Esophagus squamous epithelium (tissue), 5 donors: ENCODE results near the gene CXCL17. TPM values are rescaled to one million over a fixed set of nuclear protein-coding genes. Genes with fewer than 3 reads are reported as not detected.
A peak's percentile ranks its signal among the peaks of the same experiment; 100 is the strongest.

ENCODE experiments used
- DNase-seq: peaks from one replicate; lab custom pipeline; 2025; lab: John Stamatoyannopoulos, UW
- H3K27ac ChIP-seq, 4 donors: fragments of 200-600 bp; sonication (generic); one replicate each; pipeline ENCODE4 v1.5.1; 2016 to 2019; ENCODE audit warnings: mild to moderate bottlenecking in 1 of 4
- H3K27me3 ChIP-seq, 4 donors: fragments of 200-600 bp; sonication (generic); 1 replicate in 3 of 4; 2 replicates in 1 of 4; pipeline versions ENCODE4 v1.5.1 to v1.6.0; 2017 to 2021; ENCODE audit warnings: antibody characterized with exemption in 1 of 4
- H3K36me3 ChIP-seq, 3 donors: fragments of 200-600 bp; sonication (generic); one replicate each; pipeline ENCODE4 v1.5.1; 2016 to 2019
- H3K4me1 ChIP-seq, 3 donors: fragments of 200-600 bp; sonication (generic); one replicate each; pipeline ENCODE4 v1.5.1; 2017 to 2019
- H3K4me3 ChIP-seq, 4 donors: fragments of 200-600 bp; sonication (generic); 1 replicate in 3 of 4; 2 replicates in 1 of 4; pipeline ENCODE4 v1.5.1; 2016 to 2019; ENCODE audit warnings: mild to moderate bottlenecking in 2 of 4, moderate library complexity in 1 of 4
- H3K9me3 ChIP-seq, 3 donors: fragments of 200-600 bp; sonication (generic); one replicate each; pipeline ENCODE4 v1.5.1; 2016 to 2019
- POLR2A ChIP-seq, 4 donors: fragments of 450-650 bp; IDR thresholded peaks; one replicate each; pipeline ENCODE4 v1.6.1; 2017; ENCODE audit warnings: antibody characterized with exemption in 4 of 4, mild to moderate bottlenecking in 4 of 4, moderate library complexity in 3 of 4
- WGBS, 2 donors: methylation state at CpG; one replicate each; pipeline ENCODE4 v1.1.5; 2018; 5-methylcytosine and 5-hydroxymethylcytosine counted together
- intact Hi-C: fragments of 100-400 bp; cut with DNase I; formaldehyde crosslinking; loops from one replicate; pipeline ENCODE4 v1.15.0; 2022
- total RNA-seq, 4 donors: library from RNA; depleted of rRNA; stranded (reverse); fragments of >200 nt; gene quantifications; one replicate each; pipeline ENCODE4 v1.1.0, GENCODE V29; 2016
- TF ChIP-seq, protein P1 (sequence below), 6 experiments: fragments of 450-650 bp in 4 of 6; fragments of 200-600 bp in 2 of 6; sonication (generic) in 2 of 6; IDR thresholded peaks; one replicate each; pipeline ENCODE4 v1.5.1; 2016 to 2019; ENCODE audit warnings: antibody characterized with exemption in 6 of 6, mild to moderate bottlenecking in 4 of 6, moderate library complexity in 4 of 6
- donor health status: DM: yes; HTN: yes; CAD: no.

The CXCL17 gene
- total RNA-seq, 4 donors from 2014 or later: 19.3 to 97.7 (median 33.8) TPM

DNA sequence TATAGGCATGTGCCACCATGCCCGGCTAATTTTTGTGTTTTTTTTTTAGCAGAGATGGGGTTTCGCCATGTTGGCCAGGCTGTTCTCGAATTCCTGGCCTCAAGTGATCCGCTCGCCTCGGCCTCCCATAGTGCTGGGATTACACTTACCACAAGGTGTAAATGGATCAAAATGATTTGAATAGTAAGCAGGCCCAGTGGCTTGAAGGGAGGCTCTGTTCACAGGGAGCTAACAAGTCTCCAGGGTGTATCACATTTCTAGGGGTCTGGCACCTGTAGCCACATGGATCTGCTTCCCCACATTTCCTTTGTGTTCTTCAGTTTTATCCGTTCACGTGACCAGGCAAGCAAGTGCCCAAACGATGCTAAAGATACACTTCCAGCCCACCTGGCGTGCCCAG is 39.2 kb downstream of the CXCL17 start:
- Histone ChIP-seq H3K27me3 (no peaks in the 10 kb centered on the region), H3K4me3 (no peak overlapping the region), H3K36me3 (peaks cover 0 to 43% (median 0%) of the 10 kb centered on the region in 3 donors), H3K4me1 (peaks cover 0 to 39% (median 3%) of the 10 kb centered on the region in 3 donors), H3K9me3 (no peaks in the 10 kb centered on the region), H3K27ac (no peak overlapping the region)
- DNase-seq: no peak
- 85 to 92% methylated on average over 8 to 10 of the region's 10 CpGs for WGBS, 2 donors
- TF ChIP-seq, protein P1, sequence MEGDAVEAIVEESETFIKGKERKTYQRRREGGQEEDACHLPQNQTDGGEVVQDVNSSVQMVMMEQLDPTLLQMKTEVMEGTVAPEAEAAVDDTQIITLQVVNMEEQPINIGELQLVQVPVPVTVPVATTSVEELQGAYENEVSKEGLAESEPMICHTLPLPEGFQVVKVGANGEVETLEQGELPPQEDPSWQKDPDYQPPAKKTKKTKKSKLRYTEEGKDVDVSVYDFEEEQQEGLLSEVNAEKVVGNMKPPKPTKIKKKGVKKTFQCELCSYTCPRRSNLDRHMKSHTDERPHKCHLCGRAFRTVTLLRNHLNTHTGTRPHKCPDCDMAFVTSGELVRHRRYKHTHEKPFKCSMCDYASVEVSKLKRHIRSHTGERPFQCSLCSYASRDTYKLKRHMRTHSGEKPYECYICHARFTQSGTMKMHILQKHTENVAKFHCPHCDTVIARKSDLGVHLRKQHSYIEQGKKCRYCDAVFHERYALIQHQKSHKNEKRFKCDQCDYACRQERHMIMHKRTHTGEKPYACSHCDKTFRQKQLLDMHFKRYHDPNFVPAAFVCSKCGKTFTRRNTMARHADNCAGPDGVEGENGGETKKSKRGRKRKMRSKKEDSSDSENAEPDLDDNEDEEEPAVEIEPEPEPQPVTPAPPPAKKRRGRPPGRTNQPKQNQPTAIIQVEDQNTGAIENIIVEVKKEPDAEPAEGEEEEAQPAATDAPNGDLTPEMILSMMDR (IDR thresholded peaks at IDR 0.05): no peak
- no peak for TF ChIP-seq POLR2A (IDR thresholded peaks at IDR 0.05)
- intact Hi-C loops: no loop called here

DNA sequence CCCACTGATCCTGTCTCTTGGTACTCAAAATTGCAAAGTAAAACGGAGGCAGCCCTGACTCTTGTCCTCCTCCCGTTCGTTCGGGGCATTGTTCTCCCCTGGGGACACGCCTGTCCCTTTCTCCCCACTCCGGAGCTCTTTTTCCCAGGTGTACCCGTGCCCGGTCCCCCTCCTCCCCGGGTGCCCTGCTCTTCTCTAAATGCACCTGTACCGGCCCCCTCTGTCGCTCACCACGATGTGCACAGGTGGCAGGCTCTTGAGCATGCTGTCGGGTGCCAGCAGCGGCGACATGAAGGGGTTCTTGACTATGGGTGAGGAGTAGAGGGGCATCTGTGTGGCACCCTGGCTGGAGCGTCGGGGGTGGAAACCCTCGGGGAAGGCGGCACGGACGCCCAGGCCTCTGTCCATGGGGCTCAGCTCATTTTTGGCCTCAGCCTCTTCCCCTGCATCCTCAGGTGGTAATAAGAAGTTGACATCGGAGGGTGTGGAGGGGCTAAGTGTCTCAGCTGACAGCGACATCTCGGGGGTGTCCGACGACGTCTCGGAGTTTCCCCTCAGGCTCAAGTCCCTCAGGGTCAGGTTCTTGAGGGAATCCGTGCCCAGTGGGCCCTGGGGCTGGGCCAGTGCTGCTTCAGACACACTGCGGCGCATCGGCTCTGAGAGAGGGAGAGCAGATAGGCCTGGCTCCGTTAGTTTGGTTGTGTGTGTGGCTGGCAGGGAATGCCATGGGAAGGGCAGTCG is 40.2 kb downstream of the CXCL17 start:
- WGBS, 2 donors: 60 to 63% methylated on average over 14 to 23 of the region's 34 CpGs
- Histone ChIP-seq H3K4me3 (peak overlapping the region in 3 of 4 donors; percentile 62 to 77 (median 71)), H3K9me3 (no peaks in the 10 kb centered on the region), H3K27ac (peak overlapping the region in 2 of 4 donors; percentile 70 to 79), H3K27me3 (no peaks in the 10 kb centered on the region), H3K4me1 (peaks cover 6 to 49% (median 12%) of the 10 kb centered on the region in 3 donors), H3K36me3 (peaks cover 0 to 32% (median 0%) of the 10 kb centered on the region in 3 donors)
- TF ChIP-seq, protein P1 (IDR thresholded peaks at IDR 0.05): no peak
- TF ChIP-seq POLR2A (IDR thresholded peaks at IDR 0.05): no peak
- DNase-seq: no peak
- intact Hi-C loops: no loop called here

DNA sequence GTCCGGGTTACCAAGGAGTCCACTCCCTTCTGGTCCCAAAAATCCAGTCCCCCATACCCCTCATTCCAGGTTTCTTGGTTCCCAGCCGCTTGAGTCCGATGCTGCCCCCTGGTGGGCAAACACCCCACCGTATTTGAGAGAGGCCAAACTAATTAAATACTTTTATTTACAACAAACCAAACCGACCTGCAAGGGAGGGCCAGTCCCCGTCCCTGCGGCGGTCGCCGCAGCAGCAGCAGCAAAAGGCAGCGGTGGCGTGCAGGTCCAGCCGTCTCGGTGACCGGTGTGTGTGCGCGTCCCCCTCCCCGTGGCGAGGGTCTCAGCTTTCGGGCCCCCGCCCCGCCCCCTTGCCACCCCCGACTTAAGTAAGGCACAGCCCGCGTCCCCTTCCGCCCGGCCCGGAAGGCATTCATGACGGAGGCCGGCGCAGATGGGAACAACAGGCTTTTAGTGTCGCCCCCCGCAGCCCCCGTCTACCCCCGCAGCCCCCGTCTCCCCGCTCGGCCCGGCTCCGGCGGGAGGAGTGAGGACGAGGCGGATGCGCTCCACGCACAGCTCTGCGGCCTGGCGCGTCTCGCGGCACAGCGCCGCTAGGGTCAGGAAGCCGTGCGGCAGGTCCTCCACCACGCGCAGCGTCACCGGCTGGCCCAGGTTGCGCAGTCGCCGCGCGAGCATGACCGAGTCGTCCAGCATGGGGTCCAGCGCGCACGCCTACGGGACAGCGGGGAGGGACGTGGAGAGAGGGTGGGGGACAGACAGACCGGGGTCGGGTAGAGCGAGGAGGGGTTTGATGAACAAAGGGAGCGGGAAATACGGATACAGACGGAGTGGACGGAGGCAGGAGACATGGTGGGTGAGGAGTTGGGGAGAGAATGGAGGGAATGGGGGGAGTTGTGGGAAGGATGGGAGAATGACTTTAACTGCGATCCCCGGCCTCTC is 41.1 kb downstream of the CXCL17 start:
- 4 to 15% methylated on average over 8 to 13 of the region's 80 CpGs for WGBS, 2 donors
- no peaks in the 10 kb centered on the region for H3K27me3 ChIP-seq
- peak overlapping the region; percentile 41 to 77 (median 66) for H3K4me3 ChIP-seq
- peaks cover 0 to 23% (median 0%) of the 10 kb centered on the region in 3 donors for H3K36me3 ChIP-seq
- no peaks in the 10 kb centered on the region for H3K9me3 ChIP-seq
- H3K4me1 ChIP-seq: peaks cover 9 to 55% (median 14%) of the 10 kb centered on the region in 3 donors
- DNase-seq: no peak
- H3K27ac ChIP-seq: peak overlapping the region; percentile 36 to 79 (median 70)
- TF ChIP-seq POLR2A (IDR thresholded peaks at IDR 0.05): no peak
- TF ChIP-seq, protein P1 (IDR thresholded peaks at IDR 0.05): peak; percentile 74 to 82 (median 80)
- intact Hi-C loops: no loop called here

DNA sequence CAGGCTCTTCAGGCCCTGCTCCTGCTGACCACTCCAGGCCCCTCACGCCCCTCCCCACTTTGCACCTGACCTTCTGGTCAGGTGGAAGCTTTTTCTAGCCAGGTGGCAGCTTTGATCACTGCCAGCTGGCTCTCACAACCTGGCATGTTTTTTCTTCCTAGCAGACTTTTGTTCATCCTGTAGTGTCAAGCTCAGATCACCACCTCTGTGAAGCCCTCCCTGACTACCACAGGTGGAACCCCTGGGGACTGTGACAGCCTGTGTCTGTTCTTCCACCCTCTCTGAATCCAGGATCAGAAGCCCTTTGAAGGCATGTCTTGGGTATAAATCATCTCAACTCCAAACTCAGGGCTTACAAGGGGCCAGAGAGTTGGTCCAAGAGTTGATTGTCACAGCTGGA is 42.3 kb downstream of the CXCL17 start:
- intact Hi-C loops: no loop called here
- no peak for TF ChIP-seq POLR2A (IDR thresholded peaks at IDR 0.05)
- TF ChIP-seq, protein P1 (IDR thresholded peaks at IDR 0.05): no peak
- H3K4me3 ChIP-seq: no peak overlapping the region

More for the DNA sequence above, 42.3 kb downstream of the CXCL17 start:
- no peak for DNase-seq
- no peaks in the 10 kb centered on the region for H3K9me3 ChIP-seq
- WGBS, 2 donors: 82 to 89% methylated on average over 1 of the region's 1 CpG
- peaks cover 0 to 11% (median 0%) of the 10 kb centered on the region in 3 donors for H3K36me3 ChIP-seq
- H3K4me1 ChIP-seq: peaks cover 14 to 64% (median 19%) of the 10 kb centered on the region in 3 donors
- no peaks in the 10 kb centered on the region for H3K27me3 ChIP-seq
- H3K27ac ChIP-seq: peak overlapping the region in 2 of 4 donors; percentile 17 to 88
